NCI-H460 (cell line): ENCODE results near the gene PDLIM1. TPM values are rescaled to one million over a fixed set of nuclear protein-coding genes. Genes with fewer than 3 reads are reported as not detected.

Experiments used
- DNase-seq: peaks from one replicate; pipeline ENCODE4 v3.0.0-alpha.2; 2016; ENCODE audit warnings: low read depth; ENCODE audit errors: extremely low read depth
- polyA plus RNA-seq: library from polyadenylated mRNA; depleted of rRNA; stranded (reverse); fragments of >200 nt; gene quantifications from 2 replicates; pipeline ENCODE4 v1.2.3, GENCODE V29; 2014; cell fraction: nucleus; rRNA removed
- total RNA-seq: library from RNA; depleted of rRNA; stranded (reverse); fragments of >200 nt; shearing (Covaris generic); gene quantifications from 2 replicates; pipeline ENCODE4 v1.2.3, GENCODE V29; 2014; rRNA removed

Gene PDLIM1, protein sequence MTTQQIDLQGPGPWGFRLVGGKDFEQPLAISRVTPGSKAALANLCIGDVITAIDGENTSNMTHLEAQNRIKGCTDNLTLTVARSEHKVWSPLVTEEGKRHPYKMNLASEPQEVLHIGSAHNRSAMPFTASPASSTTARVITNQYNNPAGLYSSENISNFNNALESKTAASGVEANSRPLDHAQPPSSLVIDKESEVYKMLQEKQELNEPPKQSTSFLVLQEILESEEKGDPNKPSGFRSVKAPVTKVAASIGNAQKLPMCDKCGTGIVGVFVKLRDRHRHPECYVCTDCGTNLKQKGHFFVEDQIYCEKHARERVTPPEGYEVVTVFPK
- 19.4 and 21.0 TPM in 2 replicates for total RNA-seq
- polyA plus RNA-seq: 12.8 and 15.6 TPM in 2 replicates

DNA sequence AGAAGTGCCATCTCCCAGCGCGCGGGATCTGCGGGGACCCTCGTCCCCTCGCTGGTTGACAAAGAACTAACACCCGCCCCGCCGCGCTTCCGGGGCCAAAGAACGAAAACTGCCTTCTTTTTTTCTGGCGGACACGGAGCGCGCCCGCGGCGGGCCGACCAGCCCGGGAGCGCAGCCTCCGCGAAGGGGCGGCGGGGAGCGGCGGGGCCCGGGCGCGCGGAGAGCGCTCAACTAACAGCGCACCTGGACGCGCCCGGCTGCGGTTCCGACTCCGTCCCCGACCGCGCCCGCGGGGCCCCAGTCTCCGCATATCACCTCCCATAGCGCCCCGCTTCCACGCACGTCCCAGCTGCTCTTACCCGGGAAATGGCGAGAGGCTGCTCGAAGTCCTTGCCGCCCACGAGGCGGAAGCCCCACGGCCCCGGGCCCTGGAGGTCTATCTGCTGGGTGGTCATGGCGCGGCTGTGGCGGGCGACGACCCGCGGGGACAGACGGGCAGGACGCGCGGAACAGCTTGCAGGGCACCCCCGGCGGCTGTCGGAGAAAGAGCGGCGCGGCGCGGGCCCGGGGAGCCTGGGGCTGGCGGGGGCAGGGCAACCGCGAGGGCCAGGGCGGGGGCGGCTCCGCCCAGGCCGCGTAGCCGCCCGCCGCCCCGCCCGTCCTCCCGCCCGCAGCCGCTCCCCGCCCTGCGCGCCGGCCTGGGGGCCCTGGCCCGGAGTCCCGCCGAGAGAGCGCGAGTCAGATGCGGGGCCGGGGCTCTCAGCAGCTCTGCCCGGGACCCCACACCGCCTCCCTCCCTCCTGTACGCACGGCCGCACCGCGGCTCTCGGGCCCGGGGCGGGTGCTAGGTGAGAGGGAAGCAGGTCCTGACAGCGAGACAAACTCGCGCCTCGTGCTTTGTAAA lies at the start of gene PDLIM1:
PDLIM1 (minus strand) TSS at position 543 of the 904 bp plus-strand sequence; CDS start at position 455, 88 bp downstream.
- peak; percentile 46 for DNase-seq

DNA sequence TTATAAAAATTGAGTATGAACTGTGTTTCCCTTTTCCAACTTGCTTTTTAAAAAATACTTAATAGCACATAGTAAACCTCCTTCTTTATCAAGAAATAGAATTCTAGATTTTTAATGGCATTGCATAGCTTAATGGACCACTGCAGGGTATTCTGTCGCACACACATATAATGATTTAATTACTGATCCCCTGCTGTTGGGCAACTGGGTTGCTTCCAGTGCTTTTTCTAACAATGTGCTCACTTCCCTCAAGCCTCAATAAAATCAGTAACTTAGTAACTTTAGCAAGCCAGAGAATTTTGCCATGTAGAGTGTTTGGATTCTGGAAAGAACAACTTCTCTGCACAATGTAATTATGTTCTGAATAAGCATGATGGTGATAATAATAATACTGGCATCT lies 49.1 kb upstream of the PDLIM1 start:
- no peak for DNase-seq

DNA sequence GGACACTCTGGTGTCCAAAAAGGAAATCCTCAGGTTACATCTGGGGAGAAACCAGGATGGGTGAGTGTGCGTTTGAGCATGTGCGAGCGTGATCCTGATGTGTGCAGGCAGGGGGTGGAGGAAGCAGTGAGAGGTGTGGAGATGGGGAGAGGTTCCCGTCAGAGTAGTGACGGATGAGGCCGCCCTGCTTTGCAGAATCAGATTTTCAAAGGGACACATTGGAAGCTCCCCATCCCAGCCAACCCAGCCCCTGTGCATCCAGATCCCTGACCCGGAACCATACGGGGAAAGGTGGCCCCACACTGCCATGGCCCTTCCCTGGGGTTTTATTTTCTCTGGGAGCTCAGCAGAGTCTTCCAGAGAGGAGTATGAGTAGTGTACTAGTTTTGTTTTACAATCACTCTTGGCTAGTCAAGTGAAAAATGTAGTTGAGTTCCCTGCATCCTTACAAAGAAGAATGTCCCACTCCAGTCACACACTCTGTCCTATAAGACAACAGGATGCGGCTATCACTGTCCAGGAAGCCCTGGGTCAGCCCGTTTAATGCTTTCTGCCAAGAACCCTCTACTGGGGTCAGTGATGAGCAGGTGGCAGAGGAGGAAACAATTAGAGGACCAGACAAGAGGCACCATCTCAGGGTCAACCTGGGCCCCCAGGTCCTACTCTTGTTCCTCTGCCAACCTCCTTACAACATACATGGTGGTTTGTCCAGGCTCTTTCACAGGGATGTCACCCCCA lies 46.8 kb upstream of the PDLIM1 start:
- DNase-seq: no peak

DNA sequence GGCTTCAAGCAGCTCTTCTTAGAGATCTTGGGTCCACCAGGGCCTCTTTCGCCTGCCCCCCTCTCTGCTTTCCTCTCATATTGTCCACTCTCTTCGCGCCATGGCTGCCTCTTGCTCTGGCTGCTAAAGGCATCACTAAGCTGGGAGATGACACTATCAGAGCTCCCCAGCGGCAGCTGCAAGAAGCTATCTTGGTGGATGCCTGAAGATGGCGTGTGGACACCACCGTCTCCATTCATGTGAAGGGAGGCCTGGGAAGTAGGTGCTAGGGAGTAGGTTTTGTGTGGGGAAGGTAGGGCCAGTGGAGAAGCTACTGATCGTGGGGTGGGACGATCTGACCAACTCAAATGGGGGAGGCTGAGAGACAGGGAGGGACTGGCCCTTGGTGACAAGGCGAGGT lies 45.9 kb upstream of the PDLIM1 start:
- DNase-seq: no peak

DNA sequence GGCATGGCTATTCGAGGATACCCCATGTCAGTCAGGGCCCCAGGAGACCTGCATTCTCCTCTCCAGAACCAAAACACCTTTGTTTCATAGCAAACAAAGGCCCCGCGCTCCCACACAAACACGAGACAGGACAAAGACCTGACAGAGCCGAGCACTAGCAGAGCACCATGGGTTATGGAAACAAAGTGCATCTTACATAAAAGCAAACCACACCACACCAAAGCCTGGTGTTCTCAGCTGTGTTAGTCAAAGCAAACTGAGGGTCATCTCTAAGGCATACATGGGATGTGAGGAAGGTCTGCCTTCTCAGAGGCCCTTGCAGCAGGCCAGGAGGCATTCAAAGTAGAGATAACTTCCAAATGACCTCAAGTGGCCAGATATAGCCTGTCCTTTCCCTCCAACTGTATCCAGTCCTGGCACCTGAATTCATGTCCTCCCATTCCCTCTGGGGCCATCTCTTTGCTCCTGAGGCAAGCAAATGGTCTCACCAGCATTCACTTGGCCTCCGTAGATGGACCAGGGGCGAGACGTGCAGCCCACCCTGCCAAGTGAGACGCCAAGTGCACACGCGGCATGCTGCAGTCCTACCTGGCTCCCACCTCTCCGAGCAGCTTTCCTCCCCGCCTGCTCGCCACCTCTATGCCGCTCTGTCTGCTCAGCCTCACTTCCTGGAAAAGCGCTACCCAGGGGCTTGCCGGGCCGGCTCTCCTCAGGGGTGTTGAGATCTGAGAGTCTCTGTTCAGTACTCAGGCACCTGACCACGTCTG lies 45.3 kb upstream of the PDLIM1 start:
- DNase-seq: no peak

DNA sequence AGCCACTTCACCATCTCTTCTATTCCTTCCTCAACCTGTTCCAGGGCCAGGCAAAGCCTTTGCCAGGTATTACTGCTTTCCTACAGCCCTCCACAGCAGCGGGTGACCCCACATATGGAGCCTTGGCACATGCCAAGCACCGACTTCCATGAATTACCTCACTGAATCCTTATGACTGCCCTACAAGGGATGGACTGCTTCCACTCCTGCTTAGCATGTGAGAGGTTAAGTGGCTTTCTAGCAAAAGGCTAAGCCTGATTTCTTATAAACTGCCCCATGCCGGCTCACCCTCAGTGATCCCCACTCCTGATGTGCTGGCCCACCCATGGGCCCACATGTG lies 44.0 kb upstream of the PDLIM1 start:
- DNase-seq: no peak

DNA sequence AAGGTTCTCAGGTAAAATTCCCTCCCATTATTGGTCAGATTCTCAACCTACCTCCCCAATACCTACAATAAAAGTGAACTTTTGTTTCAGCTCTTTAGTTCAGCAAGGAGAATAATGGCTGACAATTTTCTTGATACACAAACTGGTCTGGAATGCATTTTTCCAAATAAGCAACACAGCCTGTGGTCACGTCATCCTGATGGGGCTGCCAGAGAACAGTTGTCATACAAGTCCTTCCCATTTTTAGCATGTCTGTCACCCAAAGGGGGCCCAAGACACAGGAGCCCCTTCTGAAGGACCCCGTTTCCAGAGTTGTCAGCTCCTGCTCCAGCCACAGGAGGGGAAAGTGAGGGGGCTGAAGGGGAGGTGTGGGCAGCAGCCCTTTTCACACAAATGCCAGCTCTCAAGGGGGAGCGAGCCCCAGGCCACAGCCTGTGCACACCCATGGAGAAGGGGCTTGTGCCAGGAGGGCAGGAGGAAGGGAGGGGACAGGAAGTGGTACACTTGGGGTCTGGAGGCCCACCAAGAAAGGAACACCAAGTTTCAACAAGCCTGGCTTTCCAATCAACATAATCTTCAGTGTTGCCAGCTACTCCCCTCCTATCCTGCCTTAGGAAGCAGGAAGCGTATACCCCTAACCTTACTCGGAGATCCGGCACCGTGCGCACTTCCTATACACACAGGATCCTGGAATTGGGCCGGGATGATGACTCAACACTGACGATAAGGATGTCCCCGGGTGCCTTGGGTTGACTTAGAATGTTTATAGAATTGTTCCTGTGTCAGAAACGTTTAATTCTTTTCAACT lies 43.4 kb upstream of the PDLIM1 start:
- DNase-seq: peak; percentile 24

DNA sequence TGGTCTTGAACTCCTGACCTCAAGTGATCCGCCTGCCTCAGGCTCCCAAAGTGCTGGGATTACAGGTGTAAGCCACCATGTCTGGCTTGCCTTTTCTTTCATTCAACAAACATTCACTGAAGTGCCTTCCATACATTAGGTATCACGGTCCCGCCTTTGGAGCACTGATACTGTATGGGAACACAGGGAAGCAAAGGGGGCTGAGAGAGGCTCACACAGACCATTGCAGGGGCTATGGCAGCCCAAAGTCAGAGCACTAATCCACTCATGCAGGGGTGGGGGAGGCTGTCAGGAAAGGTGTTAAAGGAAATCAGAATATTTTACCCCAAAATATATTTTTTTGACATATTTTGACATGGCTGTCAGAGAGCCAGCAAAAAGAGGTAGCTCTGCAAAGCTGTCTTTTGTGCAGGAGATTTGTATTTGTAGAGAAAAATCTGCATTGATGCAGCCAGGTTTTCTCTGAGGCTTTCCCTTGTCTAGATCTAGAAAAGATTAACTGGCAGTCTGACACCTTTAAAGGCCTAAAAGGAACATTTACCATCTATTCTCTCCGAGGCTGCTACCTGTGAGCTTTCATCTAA lies 42.0 kb upstream of the PDLIM1 start:
- no peak for DNase-seq

DNA sequence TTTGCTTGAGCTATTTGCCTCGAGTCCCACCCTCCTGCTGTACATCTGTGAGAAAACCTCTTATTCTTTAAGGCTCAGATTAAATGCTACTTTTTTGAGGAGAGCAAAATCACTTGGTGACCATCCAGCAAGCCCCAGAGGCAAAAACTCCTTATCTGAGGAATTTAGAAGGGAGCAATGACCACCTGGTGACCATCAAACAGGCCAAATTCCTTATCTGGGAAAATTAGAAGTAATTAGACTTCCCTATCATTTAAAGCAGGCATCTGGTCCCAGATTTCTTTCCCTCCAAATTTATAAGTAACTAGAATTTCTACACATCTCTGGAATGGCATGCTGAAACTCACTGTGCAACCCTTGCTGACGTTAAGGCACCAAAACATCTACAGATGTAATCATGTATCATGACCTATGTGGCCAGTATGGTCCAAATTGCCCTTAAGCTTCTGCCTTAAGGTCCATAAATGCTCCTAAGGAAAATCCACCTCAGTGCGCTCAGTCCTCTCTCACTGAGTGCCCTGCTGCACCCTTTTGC lies 40.9 kb upstream of the PDLIM1 start:
- DNase-seq: no peak

DNA sequence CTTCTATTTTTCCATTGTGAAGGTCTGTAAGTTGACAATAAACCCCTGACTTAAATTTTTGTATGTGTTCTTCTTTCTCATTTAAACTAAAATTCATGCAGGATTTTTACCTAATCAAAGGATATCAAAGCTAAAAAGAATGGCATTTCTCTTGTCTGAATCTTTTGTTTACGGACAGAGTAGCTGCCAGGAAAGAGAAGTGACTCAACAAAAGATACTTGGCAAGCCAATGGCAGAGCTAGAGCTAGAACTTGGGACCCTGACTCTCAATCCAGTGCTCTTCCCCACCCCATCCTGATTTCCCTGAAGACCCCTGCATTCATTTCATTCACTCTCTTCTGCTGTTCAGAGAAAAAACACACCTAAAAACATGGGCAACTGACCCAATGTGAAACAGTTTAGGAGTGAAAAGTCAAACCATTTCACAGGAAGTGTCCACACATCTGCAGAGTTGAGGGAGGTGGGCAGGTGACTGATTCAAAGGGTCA lies 40.2 kb upstream of the PDLIM1 start:
- DNase-seq: no peak

DNA sequence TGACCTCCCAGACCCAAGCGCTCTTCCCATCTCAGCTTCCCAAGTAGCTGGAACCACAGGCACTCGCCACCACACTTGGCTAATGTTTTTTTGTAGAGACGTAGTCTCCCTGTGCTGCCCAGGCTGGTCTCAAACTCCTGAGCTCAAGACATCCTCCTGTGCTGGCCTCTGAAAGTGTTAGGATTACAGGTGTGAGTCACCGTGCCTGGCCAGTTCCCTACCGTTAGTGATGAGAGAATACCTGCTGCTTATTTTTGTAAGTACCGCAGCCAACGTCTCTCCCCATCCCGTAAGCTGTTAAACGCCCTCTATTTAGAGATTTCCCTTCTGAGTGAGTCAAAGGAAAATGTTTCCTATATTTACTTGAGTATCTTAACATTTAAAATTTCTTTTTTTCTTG lies 38.5 kb upstream of the PDLIM1 start:
- DNase-seq: no peak

DNA sequence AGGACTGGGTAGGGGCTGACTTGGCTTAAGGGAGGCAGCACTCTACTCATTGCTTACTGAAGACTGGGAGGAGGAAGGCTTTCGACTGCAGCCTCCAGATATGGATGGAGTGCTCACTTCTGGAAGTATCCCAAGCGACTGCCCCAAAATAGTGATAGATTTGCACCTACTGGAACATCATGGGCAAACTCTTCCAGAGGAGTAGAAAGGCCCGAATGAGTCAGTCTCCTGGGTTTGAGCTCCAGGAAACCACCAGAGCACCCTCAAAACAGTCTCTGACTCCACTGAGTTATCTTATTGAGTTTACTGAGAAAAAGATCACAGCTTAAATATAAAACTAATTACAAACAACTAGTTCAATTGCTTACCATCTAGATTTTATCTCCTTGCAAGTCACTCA lies 37.2 kb upstream of the PDLIM1 start:
- DNase-seq: no peak

DNA sequence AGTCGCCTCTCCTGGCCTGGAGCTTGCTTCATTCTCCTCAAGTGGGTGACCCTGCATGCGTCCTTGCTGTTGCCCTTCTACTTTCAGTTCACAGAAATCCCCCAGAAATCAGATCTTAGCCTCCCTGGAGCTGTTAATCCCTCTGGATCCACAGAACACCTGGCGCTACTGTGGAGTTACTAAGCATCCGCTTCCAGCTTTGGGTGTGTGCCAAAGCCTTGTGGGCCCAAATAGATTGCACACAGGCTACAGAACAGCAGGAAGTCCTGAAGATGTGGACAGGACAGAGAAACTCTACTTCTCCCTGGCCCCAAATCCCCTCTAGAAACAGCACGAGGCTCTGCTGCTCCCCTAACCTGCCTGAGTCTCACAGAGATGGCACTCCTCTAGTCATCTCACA lies 36.6 kb upstream of the PDLIM1 start:
- no peak for DNase-seq

DNA sequence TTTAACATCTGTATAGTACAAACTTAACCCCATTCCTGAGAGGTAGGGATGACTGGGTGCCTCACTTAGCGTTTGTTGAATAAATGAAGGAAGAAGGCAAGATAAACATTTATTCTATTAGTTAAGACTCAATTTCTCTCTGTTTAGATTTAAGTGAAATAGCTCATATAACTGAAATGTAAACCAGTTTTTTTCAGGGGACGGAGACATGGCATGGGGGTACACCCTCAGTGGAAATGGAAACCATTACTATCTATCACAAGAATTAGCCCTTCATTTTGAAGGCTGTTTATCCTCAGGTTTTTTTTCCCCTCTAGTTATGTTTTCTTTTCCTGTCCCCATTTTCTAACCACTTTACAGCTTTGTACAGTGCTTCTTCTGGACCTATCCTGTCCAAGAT lies 35.6 kb upstream of the PDLIM1 start:
- DNase-seq: no peak

DNA sequence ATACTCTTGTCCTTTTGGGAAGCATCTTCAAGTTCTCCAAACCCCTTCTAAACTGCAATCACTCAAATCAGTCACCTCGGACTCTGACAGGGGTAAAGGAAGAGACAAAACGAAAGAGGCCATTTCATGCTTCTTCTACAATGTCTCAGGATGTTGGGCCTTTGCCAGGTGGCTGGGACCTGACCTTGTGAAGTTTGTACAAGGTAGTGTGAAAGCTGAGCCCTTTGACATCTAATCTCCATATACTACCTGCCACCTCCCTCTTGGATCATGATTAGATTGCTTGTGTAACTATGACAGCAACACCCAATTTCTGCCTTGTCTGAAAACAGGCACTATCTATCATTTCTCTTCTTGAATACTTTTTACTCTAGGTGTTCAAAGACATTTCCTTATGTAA lies 35.1 kb upstream of the PDLIM1 start:
- no peak for DNase-seq

DNA sequence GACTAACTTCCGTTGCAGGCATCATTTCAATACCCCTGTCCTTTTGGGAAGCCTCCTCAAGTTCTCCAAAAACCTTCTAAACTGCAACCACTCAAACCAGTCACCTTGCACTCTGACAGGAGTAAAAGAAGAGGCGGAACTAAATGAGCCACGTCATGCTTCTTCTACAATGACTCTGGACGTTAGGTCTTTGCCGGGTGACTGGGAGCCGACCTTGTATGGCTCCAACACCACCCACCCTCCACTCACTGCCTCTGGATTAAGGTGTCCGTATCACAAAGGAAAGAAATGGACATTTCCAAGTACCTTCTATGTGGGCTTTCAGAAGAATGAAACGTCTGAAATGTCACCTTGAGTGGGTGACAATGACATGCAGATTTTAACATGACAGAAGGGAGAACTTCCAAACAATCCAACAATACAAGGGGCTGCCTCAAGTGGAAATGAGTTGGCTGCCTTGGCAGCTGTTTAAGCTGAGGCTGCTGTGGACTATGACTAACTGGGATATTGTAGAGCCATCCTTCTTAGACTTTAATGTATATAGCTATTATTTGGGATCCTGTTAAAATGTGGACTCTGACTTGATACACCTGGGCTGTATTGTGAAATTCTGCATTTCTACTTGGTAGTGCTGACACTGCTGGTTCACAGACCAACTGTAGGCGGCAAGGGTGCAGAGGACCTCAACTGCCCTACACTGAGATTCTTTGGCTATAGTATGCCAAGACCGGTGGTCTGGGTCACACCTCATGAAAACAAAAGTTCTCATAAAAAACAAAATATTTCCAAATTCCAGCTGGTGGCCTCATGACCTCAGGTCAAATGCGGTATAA lies 33.8 kb upstream of the PDLIM1 start:
- DNase-seq: no peak

DNA sequence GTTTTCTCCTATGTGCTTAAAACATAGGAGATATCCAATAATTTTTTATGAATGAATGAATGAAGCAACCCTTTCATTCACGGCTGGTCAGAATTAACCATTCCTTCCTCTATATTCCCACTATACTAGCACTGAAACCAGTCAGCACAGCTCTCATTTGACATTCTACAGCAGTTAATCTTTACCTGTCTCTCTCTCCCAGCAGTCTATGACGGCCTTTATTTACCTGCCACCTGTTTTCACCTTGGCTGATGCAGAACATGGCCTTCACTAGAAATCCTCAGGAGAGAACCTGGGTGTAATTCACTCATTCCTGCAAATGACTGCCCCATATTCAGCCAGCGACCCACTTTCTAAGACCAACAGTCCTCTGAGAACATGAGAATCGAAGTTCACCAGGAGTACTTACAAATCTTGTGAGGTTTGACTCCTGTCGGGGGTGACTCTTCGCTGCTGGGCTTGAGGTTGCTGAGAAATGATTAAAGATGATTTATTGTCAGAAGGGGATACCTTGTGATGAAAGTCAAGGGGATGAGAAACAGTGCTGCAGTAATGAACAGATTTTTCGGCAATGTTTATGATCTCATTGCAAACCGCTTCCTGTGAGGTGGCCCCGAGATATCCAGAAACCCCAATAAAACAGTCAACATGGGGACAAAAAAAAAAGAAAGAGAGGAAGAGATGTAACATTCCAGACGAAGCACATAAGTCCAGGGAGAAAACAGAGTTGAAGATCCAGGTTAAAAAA lies 30.9 kb upstream of the PDLIM1 start:
- no peak for DNase-seq
